GM18873 (cell line): Measurements from ENCODE around the gene HAPLN2.

Experiments used
- ATAC-seq: cut with Tn5 transposase; IDR thresholded peaks from one replicate; pipeline ENCODE4 v1.9.1; 2021; ENCODE audit warnings: mild to moderate bottlenecking, moderate library complexity, moderate number of reproducible peaks; ENCODE audit not compliant: unreplicated experiment, low FRiP score

Gene HAPLN2

GRCh38 chr1:156659661-156659987 is 40.4 kb downstream of the HAPLN2 start:
- ATAC-seq: no peak

GRCh38 chr1:156659988-156660751 is 41.0 kb downstream of the HAPLN2 start:
- no peak for ATAC-seq

- no peak for ATAC-seq
These were observed 41.5 kb downstream of the HAPLN2 start for GRCh38 chr1:156660752-156661112.

- ATAC-seq: no peak
These were observed 43.0 kb downstream of the HAPLN2 start for GRCh38 chr1:156662005-156662799.

GRCh38 chr1:156662800-156663055 is 43.5 kb downstream of the HAPLN2 start:
- ATAC-seq: no peak

GRCh38 chr1:156663178-156663577 is 44.0 kb downstream of the HAPLN2 start:
- no peak for ATAC-seq

GRCh38 chr1:156664046-156664766 is 45.0 kb downstream of the HAPLN2 start:
- no peak for ATAC-seq

GRCh38 chr1:156664767-156665411 is 45.7 kb downstream of the HAPLN2 start:
- ATAC-seq: no peak

- ATAC-seq: no peak
These were observed 46.3 kb downstream of the HAPLN2 start for GRCh38 chr1:156665539-156665938.

GRCh38 chr1:156666862-156667609 is 47.8 kb downstream of the HAPLN2 start:
- ATAC-seq: no peak

GRCh38 chr1:156667610-156667967 is 48.4 kb downstream of the HAPLN2 start:
- ATAC-seq: no peak

GRCh38 chr1:156667968-156668709 is 48.9 kb downstream of the HAPLN2 start:
- ATAC-seq: no peak

- no peak for ATAC-seq
These were observed 49.8 kb downstream of the HAPLN2 start for GRCh38 chr1:156668801-156669637.

- no peak for ATAC-seq
These were observed 50.6 kb downstream of the HAPLN2 start for GRCh38 chr1:156669794-156670193.

GRCh38 chr1:156670359-156670758 is 51.1 kb downstream of the HAPLN2 start:
- ATAC-seq: no peak

GRCh38 chr1:156670791-156671190 is 51.6 kb downstream of the HAPLN2 start:
- no peak for ATAC-seq

- ATAC-seq: no peak
These were observed 52.6 kb downstream of the HAPLN2 start for GRCh38 chr1:156671804-156672203.

- no peak for ATAC-seq
These were observed 54.3 kb downstream of the HAPLN2 start for GRCh38 chr1:156673387-156674121.
